Neural cell (in vitro differentiated cells): ENCODE measurements around the gene SSTR5.

Source experiments
- CTCF ChIP-seq: fragments of 450-650 bp; IDR thresholded peaks from 2 replicates; pipeline ENCODE4 v1.5.1; 2014; ENCODE audit warnings: antibody characterized with exemption, mild to moderate bottlenecking, moderate library complexity; ENCODE audit not compliant: poor library complexity, severe bottlenecking
- EP300 ChIP-seq: fragments of 450-650 bp; conservative IDR thresholded peaks from 2 replicates; pipeline ENCODE4 v1.6.1; 2014; ENCODE audit warnings: antibody characterized with exemption, mild to moderate bottlenecking, moderate library complexity; ENCODE audit not compliant: poor library complexity, severe bottlenecking
- EZH2 ChIP-seq: fragments of 200-600, 300-800 bp; shearing (Covaris generic), sonication (generic); IDR thresholded peaks from 2 replicates; pipeline ENCODE4 v1.6.1; 2014; ENCODE audit warnings: antibody characterized with exemption, low read length, borderline replicate concordance, mild to moderate bottlenecking; ENCODE audit not compliant: insufficient read depth, poor library complexity, severe bottlenecking
- POLR2AphosphoS5 ChIP-seq: IDR thresholded peaks from 2 replicates; pipeline ENCODE4 v1.6.1; 2012
- RAD21 ChIP-seq: fragments of 450-650 bp; conservative IDR thresholded peaks from 2 replicates; pipeline ENCODE4 v1.6.1; 2014; ENCODE audit warnings: antibody characterized with exemption, mild to moderate bottlenecking, moderate library complexity

GRCh38 chr16:1024138-1024537 is 48.4 kb upstream of the SSTR5 start:
- no peak for TF ChIP-seq EZH2
- TF ChIP-seq POLR2AphosphoS5: no peak
- TF ChIP-seq RAD21: no peak
- TF ChIP-seq CTCF: no peak
- TF ChIP-seq EP300: no peak
